H1 (cell line): ENCODE results near the gene MRPL32.

Experiments used
- ATF2 ChIP-seq: IDR thresholded peaks from 2 replicates; pipeline ENCODE4 v1.6.1; 2012; ENCODE audit warnings: low read length, inconsistent platforms
- CBX5 ChIP-seq: fragments of 300-800, 300-1000 bp; sonication (generic); IDR thresholded peaks from 2 replicates; pipeline ENCODE4 v1.7.1; 2016; ENCODE audit warnings: antibody characterized with exemption, low read length, low read depth
- CHD1 ChIP-seq: IDR thresholded peaks from 2 replicates; pipeline ENCODE4 v1.6.1; 2012; ENCODE audit warnings: low read depth, low read length, improper control_type of control experiment
- MAFK ChIP-seq: IDR thresholded peaks from 2 replicates; pipeline ENCODE4 v1.6.1; 2012; ENCODE audit warnings: low read depth, mild to moderate bottlenecking, improper control_type of control experiment, low read length
- NRF1 ChIP-seq: IDR thresholded peaks from 2 replicates; pipeline ENCODE4 v1.6.1; 2011; ENCODE audit warnings: mild to moderate bottlenecking, low read depth, low read length, improper control_type of control experiment
- POLR2A ChIP-seq, 2 experiments: IDR thresholded peaks; 1 replicate in 1 of 2; 2 replicates in 1 of 2; pipeline ENCODE4 v1.6.1; 2011; ENCODE audit warnings: low read depth in 2 of 2, low read length in 2 of 2, mild to moderate bottlenecking in 2 of 2; ENCODE audit errors: control extremely low read depth in 1 of 2
- POLR2AphosphoS5 ChIP-seq: IDR thresholded peaks from 2 replicates; pipeline ENCODE4 v1.6.1; 2011; ENCODE audit warnings: low read depth, low read length
- SIN3A ChIP-seq, 2 experiments: IDR thresholded peaks in 1 of 2; conservative IDR thresholded peaks in 1 of 2; 2 replicates each; pipeline ENCODE4 v1.6.1; 2011 to 2012; ENCODE audit warnings: low read length in 2 of 2, improper control_type of control experiment in 1 of 2, low read depth in 1 of 2, mild to moderate bottlenecking in 1 of 2
- SUZ12 ChIP-seq: fragments of 200-600 bp; sonication (generic); IDR thresholded peaks from 2 replicates; pipeline ENCODE4 v1.6.1; 2012; ENCODE audit warnings: mild to moderate bottlenecking, inconsistent platforms, low read length, moderate library complexity, mixed read lengths
- TF ChIP-seq, protein P1 (sequence below), 3 experiments: IDR thresholded peaks; 1 replicate in 2 of 3; 2 replicates in 1 of 3; pipeline versions ENCODE4 v1.5.1 to v1.6.1; 2011; ENCODE audit warnings: low read length in 3 of 3, mild to moderate bottlenecking in 3 of 3, inconsistent platforms in 2 of 3, low read depth in 1 of 3, moderate library complexity in 1 of 3; ENCODE audit not compliant: insufficient read depth in 1 of 3; ENCODE audit errors: control extremely low read depth in 1 of 3

DNA sequence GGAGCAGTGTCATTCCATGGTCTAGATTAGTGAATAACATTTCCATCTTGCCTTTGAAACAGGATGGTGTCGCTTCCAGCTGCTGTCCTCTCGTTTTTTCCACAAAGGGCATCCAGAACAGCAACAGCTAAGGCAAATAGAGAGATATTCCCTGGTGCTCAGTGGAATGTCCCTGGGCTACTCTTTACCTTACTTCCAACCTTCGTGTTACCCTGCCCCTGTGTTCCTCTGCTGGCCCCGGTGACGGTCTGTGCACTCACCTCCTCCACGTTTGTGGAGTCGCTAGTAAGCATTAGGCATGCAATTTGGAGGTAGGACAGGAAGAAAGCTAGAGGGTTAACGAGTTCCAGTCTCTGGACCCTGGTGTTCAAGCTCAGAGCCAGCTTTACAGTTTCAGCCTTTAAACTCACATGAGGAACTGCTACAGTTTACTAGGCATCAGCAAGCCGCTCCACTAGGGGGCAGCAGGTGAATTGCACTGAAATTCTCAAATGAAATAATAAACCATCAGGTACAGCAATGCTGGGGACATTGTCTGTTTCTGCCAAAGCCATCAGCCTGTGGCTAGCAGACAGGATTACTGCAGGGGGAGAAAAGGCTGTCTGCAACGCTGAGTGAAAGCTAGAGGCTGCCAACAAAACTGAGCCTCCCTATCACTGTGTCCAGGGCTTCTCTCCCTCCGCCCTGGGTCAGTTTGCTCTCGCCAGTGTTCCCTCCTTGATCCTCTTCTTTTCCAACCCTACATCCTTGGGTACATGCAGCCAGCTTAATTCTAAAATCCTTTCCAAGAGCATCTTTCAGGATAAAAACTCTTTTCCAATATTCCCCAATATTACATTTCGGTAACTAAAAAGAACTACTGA lies 9.0 kb downstream of the MRPL32 start:
- TF ChIP-seq CBX5: no peak
- TF ChIP-seq, protein P1, sequence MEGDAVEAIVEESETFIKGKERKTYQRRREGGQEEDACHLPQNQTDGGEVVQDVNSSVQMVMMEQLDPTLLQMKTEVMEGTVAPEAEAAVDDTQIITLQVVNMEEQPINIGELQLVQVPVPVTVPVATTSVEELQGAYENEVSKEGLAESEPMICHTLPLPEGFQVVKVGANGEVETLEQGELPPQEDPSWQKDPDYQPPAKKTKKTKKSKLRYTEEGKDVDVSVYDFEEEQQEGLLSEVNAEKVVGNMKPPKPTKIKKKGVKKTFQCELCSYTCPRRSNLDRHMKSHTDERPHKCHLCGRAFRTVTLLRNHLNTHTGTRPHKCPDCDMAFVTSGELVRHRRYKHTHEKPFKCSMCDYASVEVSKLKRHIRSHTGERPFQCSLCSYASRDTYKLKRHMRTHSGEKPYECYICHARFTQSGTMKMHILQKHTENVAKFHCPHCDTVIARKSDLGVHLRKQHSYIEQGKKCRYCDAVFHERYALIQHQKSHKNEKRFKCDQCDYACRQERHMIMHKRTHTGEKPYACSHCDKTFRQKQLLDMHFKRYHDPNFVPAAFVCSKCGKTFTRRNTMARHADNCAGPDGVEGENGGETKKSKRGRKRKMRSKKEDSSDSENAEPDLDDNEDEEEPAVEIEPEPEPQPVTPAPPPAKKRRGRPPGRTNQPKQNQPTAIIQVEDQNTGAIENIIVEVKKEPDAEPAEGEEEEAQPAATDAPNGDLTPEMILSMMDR (IDR thresholded peaks at IDR 0.05; ENCODE audit: control extremely low read depth in 1 of 3, insufficient read depth in 1 of 3, low read depth in 1 of 3, low read length in 3 of 3): peak; percentile 2 to 91 (median 82)
- 0 out of 3 replicates have a peak, but pooled peaks of 1 of the 2 experiments have one; percentile 25 for TF ChIP-seq POLR2A (IDR thresholded peaks at IDR 0.05; ENCODE audit: control extremely low read depth in 1 of 2, low read depth in 2 of 2, low read length in 2 of 2)
- TF ChIP-seq MAFK: no peak
- no peak for TF ChIP-seq NRF1
- TF ChIP-seq CHD1: no peak
- TF ChIP-seq SIN3A (conservative IDR thresholded peaks at IDR 0.05 in 1 of 2, IDR thresholded peaks at IDR 0.05 in 1 of 2; ENCODE audit: low read depth in 1 of 2, low read length in 2 of 2): no peak
- no peak for TF ChIP-seq SUZ12
- no peak for TF ChIP-seq ATF2
- TF ChIP-seq POLR2AphosphoS5: no peak
